Neural progenitor cell (in vitro differentiated cells): ENCODE results near the gene CDKL4. TPM values are rescaled to one million over a fixed set of nuclear protein-coding genes. Genes with fewer than 3 reads are reported as not detected.

Source experiments
- DNase-seq: peaks from one replicate; pipeline ENCODE4 v3.0.0-alpha.2; 2016; ENCODE audit warnings: low spot score
- H2AFZ ChIP-seq: fragments of 200-600 bp; sonication (generic); replicated peaks from 2 replicates; pipeline ENCODE4 v1.6.1; 2016; ENCODE audit warnings: antibody characterized with exemption
- H3F3A ChIP-seq: fragments of 200-600 bp; sonication (generic); 2 replicates; pipeline ENCODE4 v1.6.1; 2016; ENCODE audit warnings: antibody characterized with exemption, low read depth
- H3K27ac ChIP-seq: fragments of 200-600 bp; sonication (generic); 2 replicates; pipeline ENCODE4 v1.5.1; 2016; ENCODE audit warnings: mild to moderate bottlenecking
- H3K27me3 ChIP-seq: fragments of 200-600 bp; sonication (generic); 2 replicates; pipeline ENCODE4 v1.6.1; 2016; ENCODE audit warnings: mild to moderate bottlenecking, moderate library complexity
- H3K36me3 ChIP-seq: fragments of 200-600 bp; sonication (generic); 2 replicates; pipeline ENCODE4 v1.5.1; 2016
- H3K4me1 ChIP-seq: fragments of 200-600 bp; sonication (generic); 2 replicates; pipeline ENCODE4 v1.6.1; 2016; ENCODE audit warnings: mixed run types
- H3K4me2 ChIP-seq: fragments of 200-600 bp; sonication (generic); 2 replicates; pipeline ENCODE4 v1.6.1; 2016
- H3K4me3 ChIP-seq: fragments of 200-600 bp; sonication (generic); 2 replicates; pipeline ENCODE4 v1.5.1; 2016
- H3K79me2 ChIP-seq: fragments of 200-600 bp; sonication (generic); 2 replicates; pipeline ENCODE4 v1.6.1; 2016; ENCODE audit warnings: low read depth
- H3K9ac ChIP-seq: fragments of 200-600 bp; sonication (generic); 2 replicates; pipeline ENCODE4 v1.6.1; 2016
- H3K9me3 ChIP-seq: fragments of 200-600 bp; sonication (generic); 2 replicates; pipeline ENCODE4 v1.5.1; 2016; ENCODE audit warnings: low read depth
- H4K20me1 ChIP-seq: fragments of 200-600 bp; sonication (generic); 2 replicates; pipeline ENCODE4 v1.6.1; 2016; ENCODE audit warnings: low read depth
- H3K27ac Mint-ChIP-seq: 3 replicates; pipeline ENCODE4 v1.8.0; 2021; ENCODE audit warnings: mixed read lengths
- H3K27me3 Mint-ChIP-seq: 2 replicates; pipeline ENCODE4 v1.8.0; 2022; ENCODE audit warnings: low read depth, mild to moderate bottlenecking, inconsistent platforms, moderate library complexity, mixed read lengths; ENCODE audit not compliant: insufficient read depth
- H3K36me3 Mint-ChIP-seq: 3 replicates; pipeline ENCODE4 v1.8.0; 2021; ENCODE audit warnings: mixed read lengths
- H3K4me1 Mint-ChIP-seq: 3 replicates; pipeline ENCODE4 v1.8.0; 2021; ENCODE audit warnings: mixed read lengths
- H3K4me3 Mint-ChIP-seq: 3 replicates; pipeline ENCODE4 v1.8.0; 2021; ENCODE audit warnings: mild to moderate bottlenecking, moderate library complexity, mixed read lengths
- H3K9me3 Mint-ChIP-seq: 3 replicates; pipeline ENCODE4 v1.8.0; 2020; ENCODE audit warnings: mixed read lengths
- EZH2 ChIP-seq: fragments of 200-600 bp; sonication (generic); IDR thresholded peaks from 2 replicates; pipeline ENCODE4 v1.6.1; 2017; ENCODE audit warnings: antibody characterized with exemption, mild to moderate bottlenecking, moderate library complexity
- EZH2phosphoT487 ChIP-seq: fragments of 200-600 bp; sonication (generic); IDR thresholded peaks from 2 replicates; pipeline ENCODE4 v1.6.1; 2017; ENCODE audit warnings: antibody characterized with exemption
- total RNA-seq: library from RNA; depleted of rRNA; stranded (reverse); fragments of >200 nt; gene quantifications from 2 replicates; pipeline ENCODE4 v1.2.3, GENCODE V29; 2015; ENCODE audit warnings: low replicate concordance
- TF ChIP-seq, protein P1 (sequence below): fragments of 200-600 bp; sonication (generic); IDR thresholded peaks from 2 replicates; pipeline ENCODE4 v1.5.1; 2017; ENCODE audit warnings: antibody characterized with exemption, mild to moderate bottlenecking

CDKL4 gene
- total RNA-seq, 1 donor from 2014 or later: not detected

DNA sequence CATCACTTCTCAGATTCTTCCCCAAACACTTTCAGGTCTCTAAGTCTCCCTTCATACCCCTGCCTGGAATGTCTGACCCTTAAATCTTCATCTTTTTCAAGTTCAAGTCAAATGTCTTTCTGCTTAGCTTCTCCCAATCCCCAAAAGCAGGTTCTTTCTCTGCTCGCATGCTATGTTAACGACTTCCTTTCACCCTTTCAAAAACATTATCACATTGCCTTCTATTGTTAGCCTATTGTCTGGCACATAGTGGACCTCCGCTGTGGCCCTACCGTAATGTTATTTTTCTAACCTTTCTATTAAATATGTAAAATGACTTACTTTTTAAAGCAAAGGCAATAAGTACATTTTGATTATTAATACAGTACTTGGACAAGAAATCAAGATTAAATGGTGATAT, 2.2 kb downstream of the CDKL4 start:
- no peak for DNase-seq
- Mint-ChIP-seq H3K4me3 (no peak overlapping the region), H3K36me3 (peaks cover 10% of the 10 kb centered on the region), H3K4me1 (peaks cover 3% of the 10 kb centered on the region), H3K27me3 (peaks cover 2% of the 10 kb centered on the region), H3K27ac (no peak overlapping the region), H3K9me3 (peaks cover 2% of the 10 kb centered on the region)
- Histone ChIP-seq H3K27me3 (no peaks in the 10 kb centered on the region), H4K20me1 (no peaks in the 10 kb centered on the region), H2AFZ (no peak overlapping the region), H3K4me2 (no peak overlapping the region), H3K27ac (no peak overlapping the region), H3K4me1 (no peaks in the 10 kb centered on the region), H3K36me3 (no peaks in the 10 kb centered on the region), H3K9ac (no peak overlapping the region), H3K4me3 (no peak overlapping the region), H3K9me3 (no peaks in the 10 kb centered on the region), H3F3A (no peaks in the 10 kb centered on the region), H3K79me2 (no peaks in the 10 kb centered on the region)
- TF ChIP-seq EZH2: no peak
- TF ChIP-seq EZH2phosphoT487: no peak
- TF ChIP-seq, protein P1, sequence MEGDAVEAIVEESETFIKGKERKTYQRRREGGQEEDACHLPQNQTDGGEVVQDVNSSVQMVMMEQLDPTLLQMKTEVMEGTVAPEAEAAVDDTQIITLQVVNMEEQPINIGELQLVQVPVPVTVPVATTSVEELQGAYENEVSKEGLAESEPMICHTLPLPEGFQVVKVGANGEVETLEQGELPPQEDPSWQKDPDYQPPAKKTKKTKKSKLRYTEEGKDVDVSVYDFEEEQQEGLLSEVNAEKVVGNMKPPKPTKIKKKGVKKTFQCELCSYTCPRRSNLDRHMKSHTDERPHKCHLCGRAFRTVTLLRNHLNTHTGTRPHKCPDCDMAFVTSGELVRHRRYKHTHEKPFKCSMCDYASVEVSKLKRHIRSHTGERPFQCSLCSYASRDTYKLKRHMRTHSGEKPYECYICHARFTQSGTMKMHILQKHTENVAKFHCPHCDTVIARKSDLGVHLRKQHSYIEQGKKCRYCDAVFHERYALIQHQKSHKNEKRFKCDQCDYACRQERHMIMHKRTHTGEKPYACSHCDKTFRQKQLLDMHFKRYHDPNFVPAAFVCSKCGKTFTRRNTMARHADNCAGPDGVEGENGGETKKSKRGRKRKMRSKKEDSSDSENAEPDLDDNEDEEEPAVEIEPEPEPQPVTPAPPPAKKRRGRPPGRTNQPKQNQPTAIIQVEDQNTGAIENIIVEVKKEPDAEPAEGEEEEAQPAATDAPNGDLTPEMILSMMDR: no peak

- TF ChIP-seq, protein P1: no peak
- TF ChIP-seq EZH2 (no peak), EZH2phosphoT487 (no peak)
- no peak for DNase-seq
These were observed 3.0 kb downstream of the CDKL4 start for GRCh38 chr2:39240758-39241157.

DNA sequence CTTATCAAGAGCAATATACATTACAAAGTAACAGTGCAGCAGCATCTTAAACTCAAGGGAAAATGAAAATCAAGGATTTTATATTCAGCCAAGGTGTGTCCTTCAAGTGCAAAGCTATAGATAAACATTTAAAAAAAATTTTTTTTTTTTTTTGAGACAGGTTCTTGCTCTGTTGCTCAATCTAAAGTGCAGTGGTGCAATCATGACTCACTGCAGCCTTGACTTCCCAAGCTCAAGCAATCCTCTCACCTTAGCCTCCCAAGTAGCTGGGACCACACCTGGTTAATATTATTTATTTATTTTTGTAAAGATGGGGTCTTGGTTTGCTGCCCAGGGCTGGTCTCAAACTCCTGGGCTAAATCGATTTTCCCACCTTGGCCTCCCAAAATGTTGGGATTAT, 9.0 kb downstream of the CDKL4 start:
- H3K4me3 ChIP-seq: no peak overlapping the region
- DNase-seq: no peak
- H3F3A ChIP-seq: no peaks in the 10 kb centered on the region
- H3K9ac ChIP-seq: no peak overlapping the region
- H3K27ac ChIP-seq: no peak overlapping the region
- H3K9me3 Mint-ChIP-seq: peaks cover 9% of the 10 kb centered on the region
- no peaks in the 10 kb centered on the region for H3K27me3 ChIP-seq
- TF ChIP-seq, protein P1: no peak
- TF ChIP-seq EZH2phosphoT487: no peak
- TF ChIP-seq EZH2: no peak
- no peak overlapping the region for H3K4me2 ChIP-seq
- no peaks in the 10 kb centered on the region for H3K27me3 Mint-ChIP-seq
- H4K20me1 ChIP-seq: no peaks in the 10 kb centered on the region
- H3K4me1 ChIP-seq: no peaks in the 10 kb centered on the region
- no peak overlapping the region for H2AFZ ChIP-seq
- no peaks in the 10 kb centered on the region for H3K36me3 ChIP-seq
- H3K36me3 Mint-ChIP-seq: no peaks in the 10 kb centered on the region
- H3K79me2 ChIP-seq: no peaks in the 10 kb centered on the region
- no peaks in the 10 kb centered on the region for H3K4me1 Mint-ChIP-seq
- no peak overlapping the region for H3K4me3 Mint-ChIP-seq
- no peak overlapping the region for H3K27ac Mint-ChIP-seq
- H3K9me3 ChIP-seq: no peaks in the 10 kb centered on the region

More at GRCh38 chr2:39240758-39241157, 3.0 kb downstream of the CDKL4 start:
- no peak overlapping the region for H3K4me2 ChIP-seq
- Mint-ChIP-seq H3K4me1 (peaks cover 3% of the 10 kb centered on the region), H3K27ac (no peak overlapping the region), H3K27me3 (peaks cover 2% of the 10 kb centered on the region), H3K36me3 (peaks cover 10% of the 10 kb centered on the region), H3K4me3 (no peak overlapping the region), H3K9me3 (peaks cover 7% of the 10 kb centered on the region)
- H3K27me3 ChIP-seq: no peaks in the 10 kb centered on the region
- H3K9ac ChIP-seq: no peak overlapping the region
- no peaks in the 10 kb centered on the region for H3K36me3 ChIP-seq
- no peak overlapping the region for H3K27ac ChIP-seq
- H4K20me1 ChIP-seq: no peaks in the 10 kb centered on the region
- no peak overlapping the region for H2AFZ ChIP-seq
- no peaks in the 10 kb centered on the region for H3F3A ChIP-seq
- no peak overlapping the region for H3K4me3 ChIP-seq
- no peaks in the 10 kb centered on the region for H3K4me1 ChIP-seq
- H3K79me2 ChIP-seq: no peaks in the 10 kb centered on the region
- H3K9me3 ChIP-seq: no peaks in the 10 kb centered on the region
